ENCODE results near the gene USP44. TPM values are rescaled to one million over a fixed set of nuclear protein-coding genes. Genes with fewer than 3 reads are reported as not detected.
"Not testable (repeated sequence)": the region's sequence is repeated elsewhere in the genome, so short reads cannot be mapped to it uniquely, and the experiment has no call there.

USP44 gene
- total and polyA plus RNA-seq, 12 donors, result 0.69 to 3.0 (median 1.3) TPM

GRCh38 chr12:95571369-95571768 is 20.1 kb upstream of the USP44 start:
- 84 to 89% (median 87%) methylated on average over 2 of the region's 2 CpGs for WGBS, 4 donors
- H3K9me3 ChIP-seq (replicated peaks in 1 of 3), result no peaks in the 10 kb centered on the region
- intact Hi-C loops (cut with DNase I), result no loop called here

GRCh38 chr12:95568045-95568444 is 16.8 kb upstream of the USP44 start:
- H3K9me3 ChIP-seq (replicated peaks in 1 of 3); H3K27me3 ChIP-seq; H3K36me3 ChIP-seq (replicated peaks in 1 of 2); intact Hi-C loops (cut with DNase I); DNase-seq; H3K4me3 ChIP-seq; H3K27ac ChIP-seq; H3K4me1 ChIP-seq (replicated peaks in 1 of 2): not testable (repeated sequence)
- WGBS, 4 donors, result 87 to 96% (median 90%) methylated on average over 10 of the region's 10 CpGs

More at GRCh38 chr12:95571369-95571768, 20.1 kb upstream of the USP44 start:
- no peak for DNase-seq
- Histone ChIP-seq H3K4me3 (no peak overlapping the region), H3K4me1 (replicated peaks in 1 of 2) (no peaks in the 10 kb centered on the region), H3K27ac (no peak overlapping the region), H3K27me3 (no peaks in the 10 kb centered on the region), H3K36me3 (replicated peaks in 1 of 2) (no peaks in the 10 kb centered on the region)
- TF ChIP-seq CTCF (IDR thresholded peaks at IDR 0.05), result no peak
- no peak for TF ChIP-seq POLR2A (IDR thresholded peaks at IDR 0.05)

DNA sequence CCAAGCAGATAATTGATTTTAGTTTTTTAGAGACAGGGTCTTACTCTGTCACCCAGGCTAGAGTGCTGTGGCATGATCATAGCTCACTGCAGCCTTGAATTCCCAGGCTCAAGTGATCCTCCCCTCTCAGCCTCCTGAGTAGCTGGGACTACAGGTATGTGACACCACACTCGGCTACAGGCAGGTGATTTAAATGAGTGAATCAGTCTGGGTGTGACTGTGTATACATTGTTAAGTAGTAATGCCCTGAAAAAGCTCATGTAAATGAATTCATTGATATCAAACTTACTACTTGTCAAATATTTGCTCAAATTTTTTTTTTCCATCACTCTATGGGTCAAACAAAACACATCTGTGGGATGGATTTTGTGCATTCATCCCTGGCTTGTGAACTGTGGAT is 6.3 kb upstream of the USP44 start:
- 83 to 87% (median 85%) methylated on average over 1 of the region's 1 CpG for WGBS, 4 donors
- H3K27me3 ChIP-seq, result no peaks in the 10 kb centered on the region
- no peaks in the 10 kb centered on the region for H3K9me3 ChIP-seq (replicated peaks in 1 of 3)
- no peaks in the 10 kb centered on the region for H3K4me1 ChIP-seq (replicated peaks in 1 of 2)
- H3K27ac ChIP-seq, result no peak overlapping the region
- intact Hi-C loops (cut with DNase I), result no loop called here
- H3K36me3 ChIP-seq (replicated peaks in 1 of 2), result no peaks in the 10 kb centered on the region
- DNase-seq, result no peak
- TF ChIP-seq POLR2A (IDR thresholded peaks at IDR 0.05) (no peak), CTCF (IDR thresholded peaks at IDR 0.05) (no peak)
- no peak overlapping the region for H3K4me3 ChIP-seq

DNA sequence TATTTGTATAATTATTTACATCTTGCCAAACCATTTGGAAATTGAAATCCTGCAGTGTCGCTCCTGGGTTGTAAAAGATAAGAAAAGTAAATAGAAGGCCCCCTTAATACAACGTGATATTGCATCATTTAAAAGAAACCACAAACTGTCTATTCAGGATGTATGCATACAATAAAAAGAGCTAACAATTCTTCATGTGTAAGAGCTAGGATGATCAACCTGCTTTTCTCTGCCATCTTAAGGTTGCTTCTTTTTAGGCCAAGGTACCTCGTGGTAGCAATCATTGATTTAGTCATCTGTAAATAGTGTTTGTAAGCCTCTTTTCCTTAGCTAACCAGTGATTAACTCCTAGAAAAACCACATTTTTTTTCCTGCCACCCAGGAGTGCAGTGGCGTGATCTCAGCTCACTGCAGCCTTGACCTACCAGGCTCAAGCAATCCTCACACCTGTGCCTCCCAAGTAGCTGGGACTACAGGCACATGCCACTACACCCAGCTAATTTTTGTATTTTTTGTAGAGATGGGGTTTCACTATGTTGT is 3.3 kb upstream of the USP44 start:
- no peak for TF ChIP-seq POLR2A (IDR thresholded peaks at IDR 0.05)
- TF ChIP-seq CTCF (IDR thresholded peaks at IDR 0.05), result no peak
- no peak for DNase-seq
- intact Hi-C loops (cut with DNase I), result no loop called here
- Histone ChIP-seq H3K4me1 (replicated peaks in 1 of 2) (no peaks in the 10 kb centered on the region), H3K27ac (no peak overlapping the region), H3K27me3 (no peaks in the 10 kb centered on the region), H3K9me3 (replicated peaks in 1 of 3) (no peaks in the 10 kb centered on the region), H3K4me3 (no peak overlapping the region), H3K36me3 (replicated peaks in 1 of 2) (no peaks in the 10 kb centered on the region)
- WGBS, 4 donors, result 36 to 45% (median 40%) methylated on average over 4 of the region's 4 CpGs

GRCh38 chr12:95553197-95553943 is 2.1 kb upstream of the USP44 start:
- DNase-seq, result no peak
- Histone ChIP-seq H3K27me3 (no peaks in the 10 kb centered on the region), H3K4me1 (replicated peaks in 1 of 2) (peaks cover 0 to 2% of the 10 kb centered on the region in 2 donors), H3K9me3 (replicated peaks in 1 of 3) (no peaks in the 10 kb centered on the region), H3K36me3 (replicated peaks in 1 of 2) (no peaks in the 10 kb centered on the region), H3K27ac (no peak overlapping the region), H3K4me3 (no peak overlapping the region)
- intact Hi-C loops (cut with DNase I), result no loop called here
- no peak for TF ChIP-seq CTCF (IDR thresholded peaks at IDR 0.05)
- TF ChIP-seq POLR2A (IDR thresholded peaks at IDR 0.05), result no peak
- 75 to 86% (median 80%) methylated on average over 5 of the region's 5 CpGs for WGBS, 4 donors

All from adrenal gland (tissue), 12 donors.